GM21825 (cell line): Measurements from ENCODE around the gene PPM1K.
"Not testable (repeated sequence)": the region's sequence is repeated elsewhere in the genome, so short reads cannot be mapped to it uniquely, and the experiment has no call there.

Source experiments
- ATAC-seq: cut with Tn5 transposase; IDR thresholded peaks from one replicate; pipeline ENCODE4 v1.9.1; 2021; ENCODE audit warnings: mild to moderate bottlenecking, moderate library complexity; ENCODE audit not compliant: unreplicated experiment

PPM1K gene

GRCh38 chr4:88284439-88285234, at the start of gene PPM1K:
Gene PPM1K (minus strand): TSS chr4:88284561. CDS start chr4:88278583, 5,978 bp downstream.
- peak; percentile 86 for ATAC-seq

- no peak for ATAC-seq
These were observed 49.5 kb upstream of the PPM1K start for GRCh38 chr4:88333741-88334405.

DNA sequence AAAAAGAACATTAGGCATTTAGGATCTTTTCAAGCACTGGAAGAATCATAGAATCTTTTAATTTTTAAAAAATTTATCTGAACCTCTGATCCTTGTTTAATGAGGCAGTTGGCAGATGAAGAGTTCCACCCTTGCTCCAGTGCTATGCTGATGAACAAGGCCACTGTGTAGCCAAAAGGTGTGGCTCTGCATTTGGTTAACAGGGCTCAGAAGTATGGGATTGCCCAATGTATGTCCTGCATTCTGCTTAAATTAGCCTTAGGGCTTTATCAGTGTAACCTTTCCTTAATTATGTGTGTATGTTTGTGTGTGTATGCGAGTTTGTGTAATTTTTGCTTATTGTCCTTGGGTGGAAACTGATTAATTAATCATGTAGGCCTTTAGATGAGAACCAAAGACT, 43.3 kb upstream of the PPM1K start:
- no peak for ATAC-seq

GRCh38 chr4:88320780-88321373, 36.5 kb upstream of the PPM1K start:
- ATAC-seq = peak; percentile 99

DNA sequence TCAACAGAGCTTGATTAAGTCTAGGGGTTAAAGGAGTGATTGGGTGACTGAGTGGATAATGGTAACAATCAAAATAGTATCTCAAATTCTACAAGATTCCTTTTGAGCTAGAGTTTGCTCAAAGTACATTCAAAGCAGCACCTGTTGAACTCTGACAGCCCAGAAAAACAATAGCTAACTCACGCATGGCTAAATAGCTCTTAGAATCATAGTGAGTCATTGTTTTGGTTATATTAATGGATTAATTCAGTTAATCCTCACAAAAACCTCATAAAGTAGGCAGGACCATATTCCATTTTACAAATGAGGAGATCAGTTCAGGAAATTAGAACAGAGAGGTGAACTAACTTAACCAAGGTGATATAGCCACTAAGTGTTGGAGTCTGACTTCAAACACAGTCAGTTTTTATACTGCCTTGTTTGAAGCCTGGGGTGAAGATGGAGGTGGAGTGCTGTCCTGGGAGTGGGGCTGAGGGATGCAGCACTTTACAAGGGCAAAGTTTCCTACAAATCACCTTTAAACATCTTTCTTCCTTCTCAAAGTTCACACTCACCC, 35.9 kb upstream of the PPM1K start:
- peak; percentile 57 for ATAC-seq

- no peak for ATAC-seq
These were observed 34.5 kb upstream of the PPM1K start for GRCh38 chr4:88318751-88319350.

- no peak for ATAC-seq
These were observed 31.2 kb upstream of the PPM1K start for GRCh38 chr4:88315460-88316017.

DNA sequence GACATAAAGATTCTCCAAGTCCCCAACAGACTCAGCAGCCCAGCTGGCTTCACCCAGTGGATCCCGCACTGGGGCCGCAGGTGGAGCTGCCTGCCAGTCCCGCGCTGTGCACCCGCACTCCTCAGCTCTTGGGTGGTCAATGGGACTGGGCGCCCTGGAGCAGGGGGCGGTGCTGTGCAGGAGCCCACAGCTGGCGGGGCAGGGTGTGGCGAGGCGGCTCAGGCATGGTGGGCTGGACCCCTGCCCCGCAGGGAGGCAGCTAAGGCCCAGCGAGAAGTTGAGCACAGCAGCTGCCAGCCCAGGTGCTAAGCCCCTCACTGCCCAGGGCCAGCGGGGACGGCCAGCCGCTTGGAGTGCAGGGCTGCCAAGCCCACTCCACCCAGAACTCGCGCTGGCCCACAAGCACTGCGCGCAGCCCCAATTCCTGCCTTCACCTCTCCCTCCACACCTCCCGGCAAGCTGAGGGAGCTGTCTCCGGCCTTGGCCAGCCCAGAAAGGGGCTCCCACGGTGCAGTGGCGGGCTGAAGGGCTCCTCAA, 28.8 kb upstream of the PPM1K start:
- not testable (repeated sequence) for ATAC-seq

- ATAC-seq = no peak
These were observed 24.2 kb upstream of the PPM1K start for GRCh38 chr4:88308587-88308986.

DNA sequence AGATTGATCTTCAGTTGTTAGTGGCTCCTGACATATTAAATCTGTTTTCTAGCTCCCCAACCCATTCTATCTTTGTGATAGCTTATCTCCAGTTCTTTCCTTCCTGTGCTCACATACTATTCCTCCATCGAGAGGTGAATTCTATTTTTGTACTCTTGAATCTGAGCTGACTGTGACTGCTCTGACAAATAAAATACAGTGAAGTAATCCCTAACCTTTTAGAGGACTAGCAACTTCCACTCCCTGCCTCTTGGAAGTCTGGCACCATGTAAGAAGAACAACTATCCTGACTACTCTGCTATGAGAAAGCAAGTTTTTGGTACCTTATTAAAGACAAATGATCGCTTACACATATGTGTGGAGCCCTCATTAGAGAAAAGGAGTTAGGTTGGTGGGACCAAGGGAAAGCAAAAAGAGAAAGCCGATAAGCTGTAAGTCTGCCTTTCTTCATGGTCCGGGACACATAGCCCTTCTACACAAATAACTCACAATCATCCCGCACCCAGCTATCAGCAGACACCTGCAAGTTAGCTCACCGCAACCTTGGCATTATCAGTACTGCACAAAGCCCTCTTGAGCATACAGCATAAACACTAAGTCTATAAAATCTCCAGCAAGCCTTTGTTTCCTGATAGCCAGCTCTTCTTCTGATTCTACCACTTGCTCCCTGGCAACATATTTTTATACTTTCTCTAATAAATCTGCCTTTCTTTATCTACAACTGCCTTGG, 13.5 kb upstream of the PPM1K start:
- no peak for ATAC-seq

GRCh38 chr4:88297212-88297516, 12.8 kb upstream of the PPM1K start:
- no peak for ATAC-seq

DNA sequence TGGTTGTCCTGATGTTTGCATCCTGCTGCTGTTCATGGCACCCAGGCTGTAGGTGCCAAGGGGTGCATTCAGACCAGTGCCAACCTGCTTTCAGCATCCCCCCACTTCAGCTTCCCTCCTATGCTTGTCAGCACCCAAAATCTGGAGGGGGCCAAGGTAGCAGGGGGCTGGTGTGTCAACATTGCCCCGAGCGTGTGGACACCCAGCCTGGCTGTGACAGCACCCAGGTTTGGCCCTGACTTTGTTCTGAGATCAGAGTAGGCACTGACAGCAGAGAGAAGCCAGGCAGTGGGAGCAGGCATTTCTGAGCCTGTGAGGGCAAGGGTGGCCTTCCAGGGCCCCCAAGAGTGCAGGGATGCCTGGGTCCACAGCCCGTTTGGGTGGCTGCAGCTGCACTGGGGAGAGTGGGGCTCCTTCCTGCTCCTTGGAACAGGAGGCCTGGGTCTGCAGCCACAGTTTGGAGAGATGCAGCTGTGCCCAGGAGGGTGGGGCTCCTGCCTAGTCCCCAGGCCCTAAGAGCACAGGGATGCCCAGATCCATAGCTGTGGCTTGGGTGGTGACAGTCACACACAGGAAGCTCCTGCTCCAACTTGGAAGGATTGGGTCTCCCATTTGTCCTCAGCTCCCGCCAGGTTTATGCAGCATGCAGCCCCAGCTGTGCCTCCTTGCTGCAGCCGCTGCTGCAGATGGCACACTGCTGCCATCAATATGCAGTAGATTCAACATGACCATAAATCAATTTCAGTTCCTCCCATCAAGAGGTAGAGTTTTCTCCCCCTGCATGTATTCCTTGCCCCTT, 12.3 kb upstream of the PPM1K start:
- no peak for ATAC-seq

- no peak for ATAC-seq
These were observed 11.3 kb upstream of the PPM1K start for GRCh38 chr4:88295656-88296055.

- no peak for ATAC-seq
These were observed 6.6 kb upstream of the PPM1K start for GRCh38 chr4:88291003-88291402.

DNA sequence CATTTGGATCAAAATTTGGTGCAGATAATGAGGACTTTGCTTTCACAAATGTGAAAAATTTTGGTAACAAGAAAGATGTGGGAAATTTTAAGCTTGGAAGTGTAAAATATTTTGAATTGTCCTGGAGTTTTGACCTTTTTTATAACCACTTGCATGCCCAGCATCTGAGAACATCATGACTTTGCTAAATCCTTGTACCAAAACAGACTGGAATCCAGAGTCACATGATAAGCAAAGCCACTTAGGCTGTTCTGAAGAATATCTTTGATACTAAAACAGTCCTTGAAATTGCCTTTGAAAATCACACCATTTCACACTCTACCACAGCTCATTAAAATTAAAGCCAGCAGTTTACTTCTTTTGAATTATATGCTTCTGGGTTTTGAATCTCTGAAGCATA, 2.5 kb upstream of the PPM1K start:
- ATAC-seq = no peak

DNA sequence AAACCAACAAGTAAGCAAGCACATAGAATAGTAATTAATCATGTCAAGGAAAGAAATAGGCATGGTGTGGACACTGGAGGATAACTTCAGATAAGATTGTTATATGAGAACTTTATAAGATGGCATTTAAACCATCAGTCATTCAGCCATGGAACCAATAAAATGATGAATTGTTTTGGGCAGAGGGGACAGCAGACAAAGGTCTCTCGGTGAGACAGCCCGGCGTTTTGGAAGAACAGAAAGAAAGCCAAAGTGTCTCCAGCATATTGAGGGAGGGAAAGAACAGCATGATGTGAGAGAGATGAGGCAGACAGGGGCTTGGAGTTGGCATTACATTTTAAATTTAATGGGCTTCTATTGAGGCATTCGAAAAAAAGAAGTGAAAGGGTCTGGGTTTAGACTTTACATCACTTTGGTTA, 883 bp upstream of the PPM1K start:
- ATAC-seq = no peak

DNA sequence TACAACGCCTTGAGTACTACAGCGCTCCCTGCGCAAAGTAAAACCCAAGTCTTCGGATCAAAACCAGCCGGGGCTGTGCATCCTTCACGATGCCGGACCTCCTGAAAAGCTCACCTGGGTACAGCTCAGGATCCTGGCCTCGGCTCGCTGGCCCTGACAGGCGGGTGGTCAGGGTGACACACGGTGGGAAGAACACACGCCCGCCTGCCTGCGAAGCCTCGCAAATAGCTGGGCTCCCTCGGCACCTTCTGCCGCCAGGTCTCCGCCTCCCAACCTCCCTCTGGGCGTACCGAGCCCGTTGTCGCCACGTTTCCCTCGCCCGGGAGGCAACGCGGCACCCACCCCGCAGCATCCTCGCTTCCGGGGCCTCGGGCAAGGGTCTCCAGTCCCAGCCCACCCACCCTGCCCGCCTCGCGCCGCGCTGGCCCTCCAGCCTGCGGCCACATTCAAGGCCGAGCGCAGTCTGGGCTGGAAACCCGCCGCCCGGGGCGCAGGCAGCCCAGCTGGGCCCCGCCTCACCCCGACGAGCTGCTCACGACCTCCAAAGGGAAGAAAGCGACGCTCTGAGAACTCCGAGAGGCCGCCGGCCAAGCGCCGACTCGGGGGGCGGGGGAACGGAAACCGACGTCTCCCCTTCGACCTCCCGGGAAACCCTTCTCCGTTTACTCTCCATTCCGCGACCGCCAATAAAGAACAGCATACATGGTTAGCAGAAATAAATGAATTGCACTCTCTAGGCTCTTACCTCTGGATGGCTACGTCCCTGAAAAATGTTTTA, 511 bp downstream of the PPM1K start:
- ATAC-seq = peak; percentile 17

GRCh38 chr4:88280228-88280795, 4.0 kb downstream of the PPM1K start:
- ATAC-seq = no peak
